Right hindlimb (tissue), 1 donor: Measurements from ENCODE around the gene DCLK3.

ENCODE experiments used
- DNase-seq: peaks from one replicate; pipeline ENCODE4 v3.0.0-alpha.2; 2018

The DCLK3 gene

DNA sequence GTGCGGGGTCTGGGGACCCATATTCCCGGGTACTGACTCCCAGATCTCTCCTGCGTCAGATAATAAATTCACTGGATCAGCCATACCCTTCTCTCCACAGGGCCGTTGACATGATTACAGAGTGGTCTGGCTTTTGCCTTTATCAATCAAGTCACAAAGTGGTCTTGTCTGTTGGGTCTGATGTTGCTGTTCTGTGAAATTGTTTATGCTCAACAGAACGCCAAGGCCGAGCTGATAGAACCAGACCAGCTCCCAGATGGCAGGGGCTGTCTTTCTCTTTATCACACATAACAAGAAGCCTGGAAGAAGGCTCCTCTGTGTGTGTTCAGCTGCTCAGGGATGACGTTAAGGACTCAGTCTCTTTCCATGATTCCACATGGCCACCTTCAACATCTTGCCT is 751 bp upstream of the DCLK3 start:
- DNase-seq: no peak

DNA sequence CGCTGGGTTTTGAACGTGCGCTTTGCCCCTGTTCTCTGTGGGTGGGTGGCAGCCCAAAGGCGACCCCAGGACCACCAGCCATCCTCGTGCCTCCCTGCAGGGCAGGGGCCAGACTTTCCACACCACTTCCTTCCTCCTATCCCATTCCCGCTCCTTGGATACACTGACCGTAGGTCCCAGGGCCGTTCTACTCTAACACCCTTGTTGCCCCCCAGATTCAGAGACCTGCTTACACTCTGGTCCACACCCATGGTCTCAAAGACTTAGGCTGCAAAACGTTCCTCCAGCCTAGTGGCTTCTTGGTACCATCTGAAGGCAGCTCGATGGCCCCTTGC is 318 bp upstream of the DCLK3 start:
- DNase-seq: no peak

DNA sequence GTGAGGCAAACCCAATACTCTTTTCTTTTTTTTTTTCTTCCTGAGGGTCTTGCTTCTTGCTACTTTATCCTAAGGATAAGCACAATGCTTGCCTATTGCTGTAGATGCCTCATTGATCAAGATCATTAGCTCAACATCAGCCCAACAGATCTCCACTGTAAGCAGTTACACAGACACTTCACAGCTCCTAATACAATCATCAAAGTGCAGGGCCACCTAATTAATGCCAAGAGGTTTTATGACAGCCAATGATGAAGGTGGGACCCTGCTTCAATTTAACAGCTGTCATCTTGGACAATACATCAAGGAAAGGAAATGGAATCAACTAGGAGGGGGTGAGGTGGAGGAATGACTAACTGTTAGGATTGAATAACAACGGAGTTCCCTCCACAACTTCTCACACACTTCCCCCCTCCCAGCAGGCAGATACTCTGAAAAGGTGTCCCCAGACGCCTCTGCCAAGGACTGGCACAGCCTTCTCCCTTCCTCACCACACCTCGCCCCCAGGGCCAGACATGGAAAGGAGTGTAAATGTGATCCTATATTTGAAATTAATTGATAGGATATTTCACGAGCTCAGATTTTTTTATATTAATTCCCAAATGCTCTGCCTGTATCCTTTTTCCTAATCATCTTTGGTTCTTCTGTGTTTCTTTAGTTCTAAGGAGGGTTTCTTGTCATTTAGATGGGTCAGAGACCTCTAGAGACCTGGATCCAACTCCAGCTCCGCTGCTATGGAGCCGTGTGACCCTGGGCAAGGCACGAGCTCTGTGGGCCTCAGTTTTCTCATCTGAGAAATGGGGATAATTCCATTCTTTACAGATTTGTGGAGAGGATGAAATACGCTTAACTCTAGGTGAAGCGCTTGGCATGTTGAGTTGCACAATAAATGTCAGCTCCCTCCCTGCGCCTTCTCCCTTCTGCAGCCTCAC is 1.2 kb downstream of the DCLK3 start:
- DNase-seq: no peak

DNA sequence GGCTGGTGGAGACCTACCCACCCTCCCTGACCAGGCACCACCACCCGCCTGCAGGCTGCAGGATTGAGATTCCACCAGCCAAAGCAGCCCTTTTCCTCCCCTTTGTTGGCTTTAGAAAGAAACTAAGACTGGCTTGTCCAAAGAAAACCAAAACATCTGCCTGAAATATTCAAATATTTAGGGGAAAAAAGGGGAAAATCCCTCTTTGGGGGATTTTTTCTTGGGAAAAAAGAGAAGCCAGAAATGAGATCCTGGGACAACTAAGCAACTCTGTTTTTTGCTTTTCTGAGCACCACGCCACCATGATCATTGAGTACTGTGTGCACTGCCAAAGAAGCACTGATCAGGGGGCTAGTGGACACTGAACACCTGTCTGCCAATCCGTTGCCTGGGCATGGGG is 2.6 kb downstream of the DCLK3 start:
- DNase-seq: no peak

DNA sequence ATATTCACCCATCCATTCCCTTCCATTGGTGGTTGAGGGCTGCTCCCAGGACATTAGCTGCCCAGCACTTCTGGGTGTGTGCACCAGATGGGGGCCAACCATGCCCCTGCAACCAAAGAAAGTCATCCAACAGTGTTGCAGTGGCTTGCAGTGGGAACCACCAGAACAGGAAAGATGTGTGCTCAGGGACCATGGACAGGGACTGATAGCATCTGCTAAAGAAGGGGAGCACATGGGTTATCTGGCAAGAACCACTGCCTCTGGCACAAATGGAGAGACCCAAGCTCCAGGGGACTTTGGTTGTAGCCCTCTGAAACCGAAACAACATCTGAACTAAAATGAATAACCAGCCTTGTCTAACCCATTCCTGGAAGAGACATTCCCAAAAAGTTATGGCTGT is 8.1 kb downstream of the DCLK3 start:
- no peak for DNase-seq

DNA sequence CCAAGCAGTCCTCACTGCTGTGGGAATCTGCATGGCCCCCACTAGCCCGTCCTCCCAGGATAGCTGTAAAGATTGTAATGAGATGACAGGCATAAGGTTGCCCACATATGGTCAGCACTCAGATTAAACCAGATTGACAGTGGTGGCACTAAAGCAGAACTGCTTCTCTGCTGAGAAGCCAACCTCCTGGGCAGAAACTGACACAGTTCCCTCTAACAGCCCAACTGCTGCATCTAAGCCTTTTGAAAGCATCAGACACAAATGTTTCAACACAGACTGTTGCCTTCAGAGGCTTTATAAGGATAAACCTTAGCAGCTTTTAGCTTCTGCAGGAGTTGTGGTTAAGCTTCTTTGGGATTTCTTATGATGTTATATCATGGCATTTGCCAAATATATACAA is 13.0 kb downstream of the DCLK3 start:
- no peak for DNase-seq

DNA sequence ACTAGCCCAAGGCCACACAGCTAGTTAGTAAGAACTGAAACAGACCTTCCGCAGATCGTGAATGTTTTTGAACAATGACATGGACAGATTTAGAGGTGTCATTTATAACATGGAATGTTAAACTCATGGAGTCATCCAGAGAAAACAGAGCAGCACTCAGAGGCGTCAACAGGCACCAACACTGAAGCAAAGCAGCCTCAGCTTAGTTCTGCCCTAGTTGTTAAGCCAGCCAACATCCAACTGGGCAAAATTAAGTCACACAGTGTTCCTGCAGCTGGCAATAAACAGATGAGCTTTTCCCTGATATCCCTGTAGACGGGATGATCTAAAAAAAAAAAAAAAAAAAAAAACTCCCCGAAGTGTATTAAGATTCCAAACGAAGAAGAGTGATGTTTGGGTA is 13.6 kb downstream of the DCLK3 start:
- no peak for DNase-seq

GRCh38 chr3:36744763-36745162 is 19.6 kb downstream of the DCLK3 start:
- DNase-seq: no peak

GRCh38 chr3:36743826-36744225 is 20.5 kb downstream of the DCLK3 start:
- DNase-seq: no peak

GRCh38 chr3:36741285-36741684 is 23.1 kb downstream of the DCLK3 start:
- no peak for DNase-seq

GRCh38 chr3:36740787-36741186 is 23.6 kb downstream of the DCLK3 start:
- DNase-seq: no peak

DNA sequence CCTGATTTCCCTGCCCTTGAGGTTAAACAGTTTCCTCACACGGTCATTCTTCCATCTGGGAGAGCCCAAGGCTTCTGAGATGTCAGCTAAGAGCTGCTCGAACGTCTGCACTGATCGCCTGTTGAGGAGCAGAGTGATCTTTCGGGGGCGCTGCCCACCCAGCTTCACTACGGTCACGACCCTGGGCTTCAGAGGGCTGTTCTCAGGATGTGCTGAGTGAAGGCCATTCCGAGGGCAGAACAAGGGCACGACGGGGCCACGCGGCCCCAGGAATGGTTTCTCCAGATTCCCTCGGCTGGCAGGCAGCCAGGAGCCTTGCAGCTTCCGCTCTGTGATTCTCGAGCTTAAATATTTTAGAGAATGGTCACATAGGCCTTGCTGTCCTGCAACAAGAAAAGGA is 25.7 kb downstream of the DCLK3 start:
- DNase-seq: no peak

GRCh38 chr3:36736301-36736700 is 28.1 kb downstream of the DCLK3 start:
- DNase-seq: no peak

GRCh38 chr3:36734742-36735141 is 29.6 kb downstream of the DCLK3 start:
- no peak for DNase-seq

DNA sequence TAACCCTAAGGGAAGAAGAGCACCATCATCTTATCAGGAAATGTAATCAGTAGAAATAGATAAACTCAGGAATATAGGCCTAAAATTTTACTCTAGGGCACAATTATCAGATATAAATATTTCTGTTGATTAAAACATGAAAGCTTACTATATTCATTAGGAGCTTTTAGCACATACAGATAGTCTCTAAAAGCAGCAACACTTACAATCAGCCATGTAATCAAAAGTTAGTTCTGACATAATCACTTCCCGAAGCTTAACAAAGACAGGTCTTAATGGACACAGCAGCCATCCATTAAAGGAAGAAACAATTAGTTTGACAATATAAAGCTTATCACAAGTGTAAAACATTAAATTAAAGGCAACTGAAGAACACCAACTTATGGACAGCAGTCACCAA is 30.6 kb downstream of the DCLK3 start:
- DNase-seq: no peak

DNA sequence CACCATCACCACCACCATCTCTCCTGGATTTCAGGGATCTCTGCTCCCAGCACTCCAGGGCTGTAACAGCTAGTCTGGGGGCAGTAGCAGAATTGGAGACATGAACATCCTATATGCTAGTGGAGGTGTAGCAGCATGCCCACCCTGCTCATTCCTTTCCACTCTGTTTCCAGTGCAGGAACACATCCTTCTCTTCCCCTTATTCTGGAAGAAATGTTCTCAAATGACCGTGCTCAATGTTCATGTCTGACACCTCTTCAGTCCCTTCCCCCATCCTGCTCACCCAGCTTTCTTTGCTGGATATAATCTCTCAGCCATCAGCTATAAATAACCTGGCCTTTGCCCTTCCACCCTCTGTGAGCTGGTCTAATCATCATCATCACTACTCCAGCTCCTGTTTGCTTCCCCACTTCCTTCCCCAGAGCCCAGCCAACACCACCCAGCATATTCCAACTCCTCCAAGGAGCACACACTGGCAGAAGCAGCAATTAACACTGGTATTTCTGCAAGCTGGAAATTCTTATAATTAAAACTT is 31.1 kb downstream of the DCLK3 start:
- DNase-seq: no peak

GRCh38 chr3:36730966-36731365 is 33.4 kb downstream of the DCLK3 start:
- no peak for DNase-seq

DNA sequence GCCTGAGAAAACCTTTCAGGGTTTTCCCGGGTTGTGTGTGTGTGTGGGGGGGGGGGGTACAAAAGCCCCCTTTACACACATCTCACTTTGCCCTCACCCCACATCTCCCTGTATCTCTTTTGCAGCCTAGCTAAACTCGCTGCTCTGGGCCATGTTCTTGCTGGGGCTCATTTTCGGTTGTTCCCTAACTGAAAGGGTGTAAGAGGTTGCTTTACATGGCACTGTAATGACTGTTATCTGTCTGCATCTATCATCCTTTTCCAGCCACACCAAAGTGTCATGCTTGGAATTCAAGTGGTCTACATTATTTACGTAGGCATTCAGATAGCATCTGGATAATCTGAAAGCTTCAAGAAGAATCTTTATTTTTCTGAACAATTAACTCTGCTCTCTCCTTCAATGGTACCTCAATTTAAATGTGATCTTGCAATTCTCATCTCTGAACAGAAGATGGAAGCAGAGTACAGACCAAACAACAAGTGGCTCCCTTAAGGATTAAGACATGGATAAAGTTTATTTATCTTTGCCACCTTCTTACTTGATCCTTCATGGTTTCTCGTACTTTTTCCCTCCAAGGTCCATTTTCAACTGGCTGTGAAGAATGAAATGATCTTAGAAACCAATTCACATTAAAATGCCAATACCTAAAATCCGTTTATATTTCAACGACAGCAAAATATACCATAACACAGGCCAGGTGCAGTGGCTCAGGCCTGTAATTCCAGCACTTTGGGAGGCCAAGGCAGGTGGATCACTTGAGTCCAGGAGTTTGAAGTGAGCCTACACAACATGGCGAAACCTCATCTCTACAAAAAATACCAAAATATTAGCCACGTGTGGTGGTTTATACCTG is 34.9 kb downstream of the DCLK3 start:
- no peak for DNase-seq

- DNase-seq: no peak
These were observed 49.8 kb downstream of the DCLK3 start for GRCh38 chr3:36714343-36715086.

DNA sequence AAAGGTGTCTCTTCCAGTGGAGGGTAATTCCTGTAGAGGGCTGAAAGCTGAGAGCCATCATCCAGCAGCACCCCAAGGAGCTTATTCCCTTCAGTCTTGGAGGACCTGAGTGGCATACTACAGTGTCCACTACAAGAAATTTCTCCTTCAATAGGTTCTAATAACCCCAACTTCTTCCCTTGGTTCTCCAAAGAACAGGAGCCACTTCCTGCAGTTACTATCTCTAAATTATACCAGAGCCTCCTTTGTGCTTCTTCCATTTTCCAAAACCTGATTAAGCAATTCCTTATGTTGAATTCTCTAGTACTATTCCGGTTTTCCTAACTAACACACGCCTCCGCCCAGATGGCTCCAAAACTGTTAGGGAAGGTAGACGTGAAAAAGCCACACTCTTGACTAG is 50.4 kb downstream of the DCLK3 start:
- DNase-seq: no peak

- no peak for DNase-seq
These were observed 53.7 kb downstream of the DCLK3 start for GRCh38 chr3:36710606-36711005.

GRCh38 chr3:36709826-36710365 is 54.5 kb downstream of the DCLK3 start:
- no peak for DNase-seq

GRCh38 chr3:36709281-36709680 is 55.1 kb downstream of the DCLK3 start:
- DNase-seq: no peak
